Measurements from ENCODE around the gene NFKB1. TPM values are rescaled to one million over a fixed set of nuclear protein-coding genes. Genes with fewer than 3 reads are reported as not detected.

The NFKB1 gene
- total and polyA plus RNA-seq, 8 donors, result 7.0 to 33.5 (median 15.4) TPM

- WGBS, 2 donors, result 87% methylated on average over 9 of the region's 9 CpGs
- DNase-seq (no peak), ATAC-seq (no peak), FAIRE-seq (no peak)
- Histone ChIP-seq H3K27ac (no peak overlapping the region), H3K4me1 (no peaks in the 10 kb centered on the region), H3K4me3 (no peak overlapping the region), H3K9me3 (no peaks in the 10 kb centered on the region), H3K27me3 (no peaks in the 10 kb centered on the region), H3K36me3 (no peaks in the 10 kb centered on the region)
- intact Hi-C loops (cut with DNase I), result loop anchor here in 2 of 3 donors (10.0 kb wide), 2 partner anchors 160 to 650 kb away; no protein-coding TSS in a partner anchor
- no peak for TF ChIP-seq CTCF (IDR thresholded peaks at IDR 0.05)
Observed at GRCh38 chr4:102454981-102455685, 46.0 kb upstream of the NFKB1 start.

GRCh38 chr4:102455750-102456149 is 45.4 kb upstream of the NFKB1 start:
- no peak for ATAC-seq
- no peaks in the 10 kb centered on the region for H3K9me3 ChIP-seq
- TF ChIP-seq CTCF (IDR thresholded peaks at IDR 0.05), result no peak
- no peak overlapping the region for H3K4me3 ChIP-seq
- H3K36me3 ChIP-seq, result no peaks in the 10 kb centered on the region
- H3K27ac ChIP-seq, result no peak overlapping the region
- DNase-seq, result no peak
- FAIRE-seq, result no peak
- no peaks in the 10 kb centered on the region for H3K4me1 ChIP-seq
- H3K27me3 ChIP-seq, result no peaks in the 10 kb centered on the region
- intact Hi-C loops (cut with DNase I), result loop anchor here in 2 of 3 donors (10.0 kb wide), 2 partner anchors 159 to 649 kb away; no protein-coding TSS in a partner anchor
- 76 to 89% methylated on average over 3 of the region's 3 CpGs for WGBS, 2 donors

- 84 to 93% methylated on average over 2 of the region's 2 CpGs for WGBS, 2 donors
- H3K27ac ChIP-seq, result no peak overlapping the region
- FAIRE-seq, result no peak
- no peak for ATAC-seq
- no peaks in the 10 kb centered on the region for H3K4me1 ChIP-seq
- intact Hi-C loops (cut with DNase I), result no loop called here
- DNase-seq, result no peak
- no peak for TF ChIP-seq CTCF (IDR thresholded peaks at IDR 0.05)
- no peaks in the 10 kb centered on the region for H3K36me3 ChIP-seq
- no peak overlapping the region for H3K4me3 ChIP-seq
- no peaks in the 10 kb centered on the region for H3K9me3 ChIP-seq
- no peaks in the 10 kb centered on the region for H3K27me3 ChIP-seq
Observed at GRCh38 chr4:102466298-102466697, 34.9 kb upstream of the NFKB1 start.

GRCh38 chr4:102469806-102470205 is 31.4 kb upstream of the NFKB1 start:
- H3K9me3 ChIP-seq, result no peaks in the 10 kb centered on the region
- no peak for ATAC-seq
- DNase-seq, result no peak
- no peaks in the 10 kb centered on the region for H3K36me3 ChIP-seq
- 24 to 35% methylated on average over 1 of the region's 1 CpG for WGBS, 2 donors
- no peak overlapping the region for H3K4me3 ChIP-seq
- H3K27ac ChIP-seq, result no peak overlapping the region
- H3K4me1 ChIP-seq, result no peaks in the 10 kb centered on the region
- no peaks in the 10 kb centered on the region for H3K27me3 ChIP-seq
- TF ChIP-seq CTCF (IDR thresholded peaks at IDR 0.05), result no peak
- no peak for FAIRE-seq
- intact Hi-C loops (cut with DNase I), result no loop called here

GRCh38 chr4:102472441-102473013 is 28.6 kb upstream of the NFKB1 start:
- FAIRE-seq (peak; percentile 5), DNase-seq (no peak), ATAC-seq (peak in 1 of 4 donors; percentile 53)
- no peak for TF ChIP-seq CTCF (IDR thresholded peaks at IDR 0.05)
- H3K27me3 ChIP-seq, result no peaks in the 10 kb centered on the region
- no peaks in the 10 kb centered on the region for H3K36me3 ChIP-seq
- no peaks in the 10 kb centered on the region for H3K4me1 ChIP-seq
- H3K27ac ChIP-seq, result no peak overlapping the region
- no peaks in the 10 kb centered on the region for H3K9me3 ChIP-seq
- WGBS, 2 donors, result 35 to 39% methylated on average over 1 of the region's 1 CpG
- intact Hi-C loops (cut with DNase I), result no loop called here
- H3K4me3 ChIP-seq, result no peak overlapping the region
